ENCODE data around the gene WDR70.

Gene WDR70

GRCh38 chr5:37738057-37738691, 359.1 kb downstream of the WDR70 start:
- peaks cover 10% of the 10 kb centered on the region; the same call in 1 of the 2 replicates for H3K36me3 ChIP-seq (ENCODE audit: insufficient read depth, low read length)
- H4K20me1 ChIP-seq (ENCODE audit: insufficient read depth, low read length, poor library complexity, severe bottlenecking), result no peaks in the 10 kb centered on the region
- H3K9ac ChIP-seq (ENCODE audit: low read depth, low read length, poor library complexity, severe bottlenecking), result no peak overlapping the region
- no peak overlapping the region for H3K4me2 ChIP-seq (ENCODE audit: low read depth, low read length, poor library complexity, severe bottlenecking)
- H3K79me2 ChIP-seq (ENCODE audit: insufficient read depth, low read length), result no peaks in the 10 kb centered on the region
- no peaks in the 10 kb centered on the region for H3K27me3 ChIP-seq (ENCODE audit: insufficient read depth, low read length, poor library complexity, severe bottlenecking)
- H3K9me3 ChIP-seq (ENCODE audit: insufficient read depth, low read depth, low read length), result no peaks in the 10 kb centered on the region
- H3F3A ChIP-seq (ENCODE audit: low read depth), result no peaks in the 10 kb centered on the region
- no peaks in the 10 kb centered on the region for H3K4me1 ChIP-seq (ENCODE audit: insufficient read depth, low read length, poor library complexity, severe bottlenecking)
- no peaks in the 10 kb centered on the region for H3K9me2 ChIP-seq (replicated peaks; ENCODE audit: low read depth, low read length)
- no peak overlapping the region for H3K4me3 ChIP-seq (ENCODE audit: low read length, poor library complexity, severe bottlenecking)
- TF ChIP-seq EZH2phosphoT487 (IDR thresholded peaks at IDR 0.05; ENCODE audit: borderline replicate concordance), result no peak
- TF ChIP-seq CTCF (conservative IDR thresholded peaks at IDR 0.05; ENCODE audit: low read length), result no peak
- H2AFZ ChIP-seq (ENCODE audit: low read length), result no peak overlapping the region

GRCh38 chr5:37738865-37739488, 359.9 kb downstream of the WDR70 start:
- Histone ChIP-seq H4K20me1 (ENCODE audit: insufficient read depth, low read length, poor library complexity, severe bottlenecking) (no peaks in the 10 kb centered on the region), H3K27me3 (ENCODE audit: insufficient read depth, low read length, poor library complexity, severe bottlenecking) (no peaks in the 10 kb centered on the region), H3K4me1 (ENCODE audit: insufficient read depth, low read length, poor library complexity, severe bottlenecking) (no peaks in the 10 kb centered on the region), H3K9me3 (ENCODE audit: insufficient read depth, low read depth, low read length) (no peaks in the 10 kb centered on the region), H3K9me2 (replicated peaks; ENCODE audit: low read depth, low read length) (no peaks in the 10 kb centered on the region), H3F3A (ENCODE audit: low read depth) (no peaks in the 10 kb centered on the region), H2AFZ (ENCODE audit: low read length) (no peak overlapping the region), H3K79me2 (ENCODE audit: insufficient read depth, low read length) (no peaks in the 10 kb centered on the region), H3K4me2 (ENCODE audit: low read depth, low read length, poor library complexity, severe bottlenecking) (no peak overlapping the region), H3K4me3 (ENCODE audit: low read length, poor library complexity, severe bottlenecking) (no peak overlapping the region), H3K36me3 (ENCODE audit: insufficient read depth, low read length) (peaks cover 10% of the 10 kb centered on the region; the same call in 1 of the 2 replicates), H3K9ac (ENCODE audit: low read depth, low read length, poor library complexity, severe bottlenecking) (no peak overlapping the region)
- TF ChIP-seq CTCF (conservative IDR thresholded peaks at IDR 0.05; ENCODE audit: low read length), result no peak
- TF ChIP-seq EZH2phosphoT487 (IDR thresholded peaks at IDR 0.05; ENCODE audit: borderline replicate concordance), result no peak

GRCh38 chr5:37739817-37740261, 360.7 kb downstream of the WDR70 start:
- Histone ChIP-seq H3K4me3 (ENCODE audit: low read length, poor library complexity, severe bottlenecking) (no peak overlapping the region), H3F3A (ENCODE audit: low read depth) (no peaks in the 10 kb centered on the region), H3K9me2 (replicated peaks; ENCODE audit: low read depth, low read length) (no peaks in the 10 kb centered on the region), H3K9me3 (ENCODE audit: insufficient read depth, low read depth, low read length) (no peaks in the 10 kb centered on the region), H3K27me3 (ENCODE audit: insufficient read depth, low read length, poor library complexity, severe bottlenecking) (no peaks in the 10 kb centered on the region), H3K4me1 (ENCODE audit: insufficient read depth, low read length, poor library complexity, severe bottlenecking) (no peaks in the 10 kb centered on the region), H3K36me3 (ENCODE audit: insufficient read depth, low read length) (peaks cover 10% of the 10 kb centered on the region; the same call in 1 of the 2 replicates), H3K4me2 (ENCODE audit: low read depth, low read length, poor library complexity, severe bottlenecking) (no peak overlapping the region), H4K20me1 (ENCODE audit: insufficient read depth, low read length, poor library complexity, severe bottlenecking) (no peaks in the 10 kb centered on the region), H2AFZ (ENCODE audit: low read length) (no peak overlapping the region), H3K79me2 (ENCODE audit: insufficient read depth, low read length) (no peaks in the 10 kb centered on the region), H3K9ac (ENCODE audit: low read depth, low read length, poor library complexity, severe bottlenecking) (no peak overlapping the region)
- no peak for TF ChIP-seq EZH2phosphoT487 (IDR thresholded peaks at IDR 0.05; ENCODE audit: borderline replicate concordance)

All from Loucy (cell line).